Measurements from ENCODE around the gene ZG16.
"Not testable (repeated sequence)": the region's sequence is repeated elsewhere in the genome, so short reads cannot be mapped to it uniquely, and the experiment has no call there.

The ZG16 gene

GRCh38 chr16:29777576-29778350, at the start of gene ZG16:
TSS of gene ZG16 (plus strand) at chr16:29778256. CDS start at chr16:29779267, 1,011 bp downstream.
- no peak for DNase-seq

GRCh38 chr16:29729116-29729521, 48.9 kb upstream of the ZG16 start:
- no peak for DNase-seq

GRCh38 chr16:29730649-29731048, 47.4 kb upstream of the ZG16 start:
- DNase-seq: no peak

GRCh38 chr16:29731768-29732601, 46.1 kb upstream of the ZG16 start:
- peak; percentile 23 for DNase-seq

- no peak for DNase-seq
Observed at GRCh38 chr16:29734786-29735185, 43.3 kb upstream of the ZG16 start.

- no peak for DNase-seq
Observed at GRCh38 chr16:29736112-29736511, 41.9 kb upstream of the ZG16 start.

GRCh38 chr16:29736764-29737163, 41.3 kb upstream of the ZG16 start:
- DNase-seq: no peak

- no peak for DNase-seq
Observed at GRCh38 chr16:29737713-29738112, 40.3 kb upstream of the ZG16 start.

- DNase-seq: peak; percentile 71
Observed at GRCh38 chr16:29738514-29738913, 39.5 kb upstream of the ZG16 start.

- not testable (repeated sequence) for DNase-seq
Observed at GRCh38 chr16:29739927-29740629, 38.0 kb upstream of the ZG16 start.

- not testable (repeated sequence) for DNase-seq
Observed at GRCh38 chr16:29740630-29741015, 37.4 kb upstream of the ZG16 start.

- no peak for DNase-seq
Observed at GRCh38 chr16:29742683-29743275, 35.3 kb upstream of the ZG16 start.

GRCh38 chr16:29743475-29743826, 34.6 kb upstream of the ZG16 start:
- DNase-seq: no peak

GRCh38 chr16:29743827-29744531, 34.1 kb upstream of the ZG16 start:
- peak; percentile 63 for DNase-seq

GRCh38 chr16:29744541-29745101, 33.4 kb upstream of the ZG16 start:
- peak; percentile 31 for DNase-seq

GRCh38 chr16:29745121-29745852, 32.8 kb upstream of the ZG16 start:
- peak; percentile 71 for DNase-seq

GRCh38 chr16:29745853-29746345, 32.2 kb upstream of the ZG16 start, which contains the start of gene C16orf54:
TSS of gene C16orf54 (minus strand) at chr16:29745990. CDS start at chr16:29744951, 1,039 bp downstream.
- peak; percentile 97 for DNase-seq

- peak; percentile 28 for DNase-seq
Observed at GRCh38 chr16:29746518-29746917, 31.5 kb upstream of the ZG16 start.

- DNase-seq: no peak
Observed at GRCh38 chr16:29747947-29748759, 29.9 kb upstream of the ZG16 start.

- not testable (repeated sequence) for DNase-seq
Observed at GRCh38 chr16:29748760-29749149, 29.3 kb upstream of the ZG16 start.
